HG02840 (cell line): ENCODE data around the gene PLXDC2.

Experiments
- ATAC-seq: cut with Tn5 transposase; IDR thresholded peaks from one replicate; pipeline ENCODE4 v1.9.1; 2021; ENCODE audit warnings: mild to moderate bottlenecking, moderate library complexity, moderate number of reproducible peaks; ENCODE audit not compliant: unreplicated experiment, low FRiP score

PLXDC2 gene

DNA sequence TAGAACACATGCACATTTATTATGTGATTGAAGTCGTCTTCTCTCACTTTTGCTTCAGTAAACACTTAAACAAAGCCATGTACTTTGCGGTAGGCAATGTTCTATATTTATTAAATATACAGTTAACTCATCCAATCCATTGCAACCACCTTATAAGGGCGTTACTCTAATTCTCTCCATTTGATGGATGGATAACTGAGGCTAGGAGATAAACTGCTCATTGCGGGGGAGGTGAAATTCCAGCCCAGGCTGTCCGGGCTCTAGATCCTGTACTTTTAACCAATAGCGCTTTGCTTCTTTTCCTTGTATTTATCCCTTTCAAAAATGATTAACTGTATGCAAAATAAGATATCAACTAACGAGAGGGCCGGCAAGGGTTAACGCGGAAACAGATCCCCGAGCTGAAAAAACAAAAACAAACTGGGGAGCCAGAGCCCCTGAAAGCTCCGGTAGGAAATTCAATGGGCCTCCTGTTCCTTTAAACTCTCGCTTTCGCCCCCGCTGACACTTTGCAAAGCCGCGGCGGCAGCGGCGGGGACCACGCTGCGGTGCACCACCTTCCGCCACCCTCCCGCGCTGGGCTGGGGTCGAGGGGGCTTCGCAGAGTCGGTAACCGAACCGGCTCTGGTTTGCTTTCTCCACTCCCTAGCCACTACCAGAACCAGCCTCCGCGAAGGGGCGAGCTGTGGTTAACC is 1.0 kb upstream of the PLXDC2 start:
- no peak for ATAC-seq

DNA sequence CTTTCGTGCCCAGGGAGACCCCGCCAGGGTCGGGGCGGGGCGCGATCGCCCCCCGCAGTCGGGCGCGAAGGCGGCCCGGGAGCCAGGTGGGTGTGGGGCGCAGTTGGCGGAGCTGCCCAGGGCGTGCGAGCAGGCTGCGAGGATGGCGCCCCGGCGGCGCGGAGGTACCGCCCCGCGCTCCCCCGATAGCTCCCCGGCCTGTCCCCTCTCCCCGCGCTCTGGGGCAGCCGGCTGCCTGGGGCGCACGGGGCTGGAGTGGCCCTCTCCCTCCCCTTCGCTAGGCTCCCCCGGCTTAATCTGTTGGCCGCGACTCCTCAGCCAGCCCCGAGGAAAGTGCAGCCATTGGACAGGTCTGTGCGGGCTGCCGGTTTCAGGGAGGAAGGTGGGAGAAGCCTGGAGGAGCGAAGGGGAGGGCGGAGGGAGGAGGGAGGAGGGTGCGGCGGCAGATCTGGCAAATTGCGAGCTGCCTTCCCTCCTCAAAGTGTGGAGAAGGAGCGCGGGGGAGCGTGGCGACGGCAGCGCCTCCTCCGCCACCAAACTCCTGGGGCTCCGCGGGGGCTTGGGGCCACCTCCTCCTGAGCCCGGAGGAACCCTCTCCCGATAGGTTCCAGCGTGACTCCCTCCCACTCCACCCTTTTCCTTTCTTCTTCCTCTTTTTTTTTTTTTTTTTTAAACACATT is 361 bp upstream of the PLXDC2 start:
- no peak for ATAC-seq

DNA sequence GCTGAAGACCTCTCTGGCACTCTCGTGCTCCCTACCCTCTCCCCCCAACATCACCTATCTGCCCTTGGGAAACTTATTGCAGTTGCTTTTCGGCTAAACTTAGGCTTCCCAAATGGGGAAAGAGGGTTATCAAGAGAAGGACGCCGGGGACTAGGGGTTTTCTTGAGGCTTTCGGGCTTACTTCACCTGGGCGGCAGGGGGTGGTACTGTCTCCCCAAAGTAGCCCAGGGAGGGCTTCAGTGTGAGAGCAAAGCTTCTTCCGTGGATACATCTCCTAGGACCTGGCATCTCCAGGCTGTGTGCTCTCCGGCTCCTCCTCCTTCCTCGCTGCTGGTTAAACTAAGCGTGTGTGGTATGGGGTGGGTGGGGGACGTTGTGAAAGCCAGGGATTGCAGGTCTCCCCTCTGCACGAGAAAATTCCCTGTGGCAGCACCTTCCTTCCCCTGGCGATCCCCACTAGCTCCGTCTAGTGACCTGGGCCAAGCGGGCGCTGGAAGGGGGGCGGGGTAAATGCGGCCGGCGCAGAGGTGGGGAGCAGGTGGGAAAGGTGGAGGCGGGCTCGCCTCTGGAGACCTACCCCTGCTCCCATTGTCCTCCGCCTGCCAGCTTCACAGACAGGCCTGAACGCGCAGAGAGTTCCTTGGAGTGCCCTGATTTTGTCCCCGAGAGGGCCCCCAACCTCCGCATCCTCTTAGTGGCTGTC is 1.1 kb downstream of the PLXDC2 start:
- ATAC-seq = no peak

DNA sequence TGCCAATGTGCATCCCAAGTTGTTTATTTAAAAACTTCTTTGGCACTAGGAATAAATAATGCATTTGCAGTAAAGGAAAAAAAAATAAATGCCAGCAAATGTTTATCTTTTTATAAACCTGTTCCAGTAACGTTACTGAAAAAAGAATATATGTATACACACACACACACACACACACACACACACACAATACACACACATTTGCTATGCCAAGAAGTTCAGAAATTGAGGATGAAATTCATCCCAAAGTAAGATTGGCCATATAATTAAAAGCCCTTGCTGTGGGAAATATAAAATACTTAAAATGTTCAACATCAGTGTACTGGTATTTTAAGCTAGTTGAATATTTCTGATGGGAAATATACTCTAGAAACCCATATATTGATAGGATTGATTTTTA is 2.6 kb downstream of the PLXDC2 start:
- ATAC-seq = no peak

DNA sequence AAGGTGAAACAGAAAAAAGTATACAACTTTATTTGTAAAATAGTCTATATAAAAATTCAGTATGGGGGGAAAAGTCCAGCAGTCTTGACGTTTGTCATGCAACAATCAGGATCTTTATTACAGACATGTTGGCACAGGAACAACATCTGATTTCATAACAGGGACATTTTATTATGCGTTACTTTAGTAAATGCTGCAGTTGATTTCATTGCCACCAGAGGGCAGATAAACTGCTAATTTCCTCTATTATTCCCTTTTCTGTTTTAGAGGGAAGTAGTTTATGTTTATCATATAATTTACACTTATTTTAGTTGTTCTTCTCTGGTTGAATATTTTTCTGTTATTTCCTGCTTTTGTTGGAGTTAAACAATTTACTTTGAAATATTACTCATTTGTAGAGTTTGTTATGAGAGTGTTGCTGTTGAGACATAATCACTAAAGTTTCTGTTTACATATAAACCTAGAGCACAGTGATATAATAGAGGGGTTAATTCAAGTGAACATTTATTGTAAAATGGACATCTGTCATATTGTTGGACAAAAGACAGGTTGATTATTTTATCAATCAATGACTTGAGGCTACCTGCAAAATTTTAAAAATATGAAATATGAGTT is 3.3 kb downstream of the PLXDC2 start:
- ATAC-seq = no peak

DNA sequence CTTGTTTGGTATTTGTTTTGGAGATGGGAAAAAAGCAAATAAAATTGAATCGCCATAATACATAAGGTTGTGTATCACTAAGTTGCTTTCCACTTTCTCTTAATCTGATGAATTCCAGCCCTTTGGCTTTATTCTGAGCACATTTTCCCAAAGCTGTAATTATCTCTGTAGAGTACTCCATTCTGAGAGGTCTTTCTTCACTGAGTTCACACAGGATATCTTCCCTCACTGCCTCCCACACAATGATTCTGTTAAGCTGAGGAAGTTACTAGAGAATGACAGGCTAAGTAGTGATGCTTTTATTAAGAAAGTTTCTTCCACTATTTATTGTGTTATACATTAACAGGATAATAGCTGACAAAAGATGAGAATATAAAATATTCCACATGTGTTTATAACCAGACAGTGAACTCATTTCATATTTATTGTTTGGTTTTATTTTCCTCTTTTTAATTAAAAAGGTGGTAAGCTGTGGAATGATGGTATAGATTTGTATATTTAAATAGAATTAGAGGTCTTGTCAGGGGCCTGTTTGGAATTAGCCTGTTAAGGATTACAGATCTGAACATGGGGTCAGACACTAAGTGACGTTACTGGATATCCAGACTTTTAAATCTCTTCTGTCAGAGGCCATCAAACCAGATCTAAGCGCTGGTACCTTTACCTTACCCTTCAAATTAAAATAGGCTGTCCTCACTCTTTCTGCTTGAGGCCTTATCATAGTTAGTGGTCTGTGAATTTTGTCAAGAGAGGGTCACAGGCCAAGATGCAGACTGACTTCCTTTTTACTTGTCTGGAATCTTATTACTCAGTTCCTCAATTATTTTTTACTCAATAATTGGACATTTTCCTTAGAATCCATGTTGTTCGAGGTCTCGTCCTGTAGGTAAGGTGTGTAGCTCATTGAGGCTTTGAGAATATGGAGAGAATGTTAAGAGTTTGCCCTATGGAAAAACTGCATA is 8.4 kb downstream of the PLXDC2 start:
- no peak for ATAC-seq

DNA sequence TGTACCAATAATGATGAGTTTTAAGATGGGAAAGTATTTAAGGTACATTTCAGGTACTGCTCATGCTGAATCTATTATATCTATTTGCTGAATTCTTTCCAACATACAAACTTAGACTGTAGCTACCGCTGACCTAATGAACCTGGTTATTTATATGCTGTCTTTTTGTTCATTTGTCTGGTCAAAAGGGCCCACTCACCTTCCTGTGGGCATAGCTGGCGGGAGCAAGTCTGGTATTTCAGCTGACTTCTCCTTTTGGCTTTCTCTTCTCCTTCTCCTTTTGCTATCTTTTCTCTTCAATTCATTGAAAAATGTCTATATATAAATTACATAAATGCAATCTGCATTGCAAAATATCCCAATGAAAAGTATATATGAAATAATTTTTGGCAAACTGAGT is 9.5 kb downstream of the PLXDC2 start:
- no peak for ATAC-seq

DNA sequence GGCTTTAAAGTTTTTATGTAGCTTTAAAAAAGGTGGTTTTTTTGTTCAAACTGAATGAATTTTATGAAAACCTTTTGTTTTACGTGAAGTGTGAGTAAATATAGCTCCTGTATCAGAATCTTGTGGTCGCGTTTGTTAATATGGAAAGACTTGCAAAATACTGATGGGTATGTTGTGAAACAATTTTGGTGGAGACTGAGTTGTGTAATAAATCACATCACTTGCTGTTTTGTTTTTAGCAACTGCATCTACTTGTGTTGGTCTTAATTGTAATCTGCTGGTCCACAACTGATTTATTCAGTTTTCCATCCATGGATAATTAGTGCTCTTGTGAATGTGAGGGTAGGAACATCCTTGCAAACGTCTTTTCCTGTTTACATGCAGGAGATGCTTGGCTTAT is 10.5 kb downstream of the PLXDC2 start:
- no peak for ATAC-seq

DNA sequence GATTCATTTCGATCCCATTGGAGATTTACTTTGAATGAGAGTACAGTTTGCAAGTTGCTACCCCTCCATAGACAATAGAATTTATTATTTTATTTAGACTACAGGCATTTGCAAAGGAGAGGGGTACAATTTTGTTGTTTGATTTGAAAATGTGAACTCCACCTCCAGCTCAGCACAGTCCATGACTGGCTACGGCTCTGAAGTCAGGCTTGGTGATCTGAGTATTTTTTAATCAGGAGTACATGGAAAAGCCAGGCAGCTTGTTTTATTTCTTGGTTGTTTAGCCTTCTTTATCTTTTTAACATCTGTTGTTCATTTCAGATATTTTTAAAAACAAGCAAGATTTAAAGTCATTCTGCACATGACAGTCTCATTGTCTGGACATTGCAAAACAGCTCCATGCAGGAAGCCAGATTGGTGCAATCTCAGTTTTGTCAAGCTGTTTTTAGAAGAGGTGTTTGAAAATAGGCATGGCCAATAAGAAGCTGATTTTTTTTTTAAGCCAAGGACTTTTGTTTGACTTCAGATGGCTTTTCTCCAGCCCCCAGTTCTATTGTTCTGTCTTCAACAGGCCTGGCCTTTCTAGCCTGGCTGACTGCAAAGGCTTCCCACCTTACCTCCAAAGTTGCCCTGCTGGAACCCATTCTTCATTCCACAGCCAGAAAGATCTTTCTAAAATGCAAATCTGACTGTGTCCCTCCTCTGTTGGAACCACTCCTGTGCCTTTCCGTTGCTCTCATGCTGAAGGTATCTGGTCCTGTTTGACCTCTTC is 12.2 kb downstream of the PLXDC2 start:
- no peak for ATAC-seq

DNA sequence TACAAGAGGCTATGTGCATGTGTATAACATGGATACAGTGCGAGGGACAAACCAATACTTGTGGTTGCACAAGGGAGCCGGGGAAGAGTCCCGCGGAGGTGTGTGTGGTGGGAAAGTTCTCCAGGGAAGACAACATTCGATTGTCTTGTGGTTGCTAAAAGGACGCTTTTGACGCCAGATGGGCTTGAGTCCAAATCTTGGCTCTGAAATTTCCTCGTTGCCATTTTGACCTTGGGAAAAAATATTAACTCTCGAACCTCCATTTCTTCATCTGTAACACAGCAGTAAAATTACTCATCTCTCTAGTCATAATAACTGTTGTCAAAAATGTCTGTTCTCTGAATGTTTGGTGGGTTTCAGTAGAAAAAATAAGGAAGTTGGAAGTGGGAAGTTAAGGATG is 16.5 kb downstream of the PLXDC2 start:
- ATAC-seq = no peak

DNA sequence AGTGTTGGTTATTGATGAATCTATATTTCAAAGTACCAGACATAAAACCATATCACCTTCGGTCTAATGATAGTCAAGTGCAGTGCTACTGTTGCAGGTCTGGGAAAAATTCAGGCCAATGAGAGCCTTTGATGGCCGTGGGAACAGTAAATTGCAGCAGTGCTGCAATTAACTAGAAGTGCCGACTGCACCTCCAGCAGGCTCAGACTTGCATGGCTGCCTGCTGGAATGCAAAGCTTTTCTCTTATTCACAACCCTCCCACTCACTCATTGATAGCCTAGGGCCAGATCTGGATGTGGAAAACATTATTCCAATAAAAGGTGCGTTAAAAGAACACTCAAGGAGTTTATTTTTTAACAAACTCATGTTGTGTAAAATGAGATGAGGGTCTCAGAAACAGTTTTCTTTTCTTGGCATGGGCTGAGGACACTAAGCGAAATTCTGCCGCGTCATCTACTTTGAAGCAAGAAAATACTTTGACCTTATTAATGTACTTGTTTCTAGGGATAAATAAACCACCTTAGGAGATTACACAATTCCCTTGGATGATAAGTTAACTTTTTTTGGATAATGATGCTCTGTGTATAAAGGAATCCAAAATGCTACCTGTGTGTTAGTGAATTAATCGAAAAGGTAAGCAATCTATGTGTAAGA is 17.1 kb downstream of the PLXDC2 start:
- ATAC-seq = no peak

DNA sequence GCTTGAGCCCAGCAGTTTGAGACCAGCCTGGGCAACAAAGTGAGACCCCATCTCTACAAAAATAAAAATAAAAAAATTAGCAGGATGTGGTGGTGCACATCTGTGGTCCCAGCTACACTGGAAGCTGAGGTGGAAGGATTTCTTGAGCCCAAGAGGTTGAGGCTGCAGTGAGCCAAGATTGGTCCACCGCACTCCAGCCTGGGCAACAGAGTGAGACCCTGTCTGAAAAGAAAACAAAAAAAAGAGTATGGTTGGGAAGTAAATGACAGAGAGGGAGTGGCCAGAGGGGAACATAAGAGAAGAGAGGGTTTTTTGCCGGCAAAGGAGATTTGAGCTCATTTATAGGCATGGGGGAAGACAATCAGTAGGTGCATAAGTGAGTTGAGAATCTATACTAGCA is 19.7 kb downstream of the PLXDC2 start:
- ATAC-seq = no peak

DNA sequence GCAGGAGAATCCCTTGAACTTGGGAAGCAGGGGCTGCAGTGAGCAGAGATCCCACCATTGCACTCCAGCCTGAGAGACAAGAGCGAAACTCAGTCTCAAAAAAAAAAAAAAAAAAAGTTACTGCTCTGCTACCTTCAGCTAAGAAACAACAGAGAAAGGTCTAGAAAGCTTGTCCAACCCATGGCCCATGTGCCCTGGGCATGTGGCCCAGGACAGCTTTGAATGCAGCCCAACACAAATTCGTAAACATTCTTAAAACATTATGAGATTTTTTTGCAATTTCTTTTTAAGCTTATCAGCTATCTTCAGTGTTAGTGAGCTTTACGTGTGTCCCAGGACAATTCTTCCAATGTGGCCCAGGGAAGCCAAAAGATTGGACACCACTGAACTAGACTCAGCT is 22.9 kb downstream of the PLXDC2 start:
- ATAC-seq = no peak

DNA sequence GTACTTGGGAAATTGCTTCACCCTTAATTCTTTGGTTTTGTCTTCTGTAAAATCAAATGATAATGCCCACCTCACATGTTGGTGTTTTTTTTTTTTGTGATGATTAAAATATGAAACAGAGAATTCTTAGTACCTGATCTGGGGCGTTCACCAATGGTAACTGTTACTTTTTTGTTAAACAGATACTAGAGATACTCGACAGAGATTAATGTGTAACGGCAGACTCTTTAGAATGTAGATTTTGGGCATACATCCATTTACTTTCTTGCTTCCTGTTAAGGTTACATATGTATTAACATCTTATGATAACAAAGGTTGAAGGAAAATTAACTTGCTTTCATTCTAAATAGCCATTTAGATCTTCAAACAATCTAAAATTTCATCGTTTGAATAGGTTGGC is 23.3 kb downstream of the PLXDC2 start:
- no peak for ATAC-seq

DNA sequence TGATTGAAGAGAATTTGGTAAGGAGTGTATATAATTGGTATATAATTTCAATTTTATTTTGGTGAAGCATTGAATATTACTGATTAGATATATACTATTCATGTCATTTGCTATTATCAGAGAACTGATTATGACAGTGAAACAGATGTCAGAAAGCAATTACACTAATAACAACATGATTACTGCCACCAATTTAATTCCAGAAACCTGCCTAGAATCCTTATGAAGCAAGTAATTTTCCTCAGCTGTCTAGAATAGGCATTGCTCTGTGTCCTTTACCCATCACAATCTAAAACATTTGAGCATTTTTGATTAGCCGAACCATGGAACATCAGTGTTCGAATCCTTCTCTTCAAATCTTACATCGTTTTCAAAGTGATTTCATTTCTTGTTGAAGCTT is 24.5 kb downstream of the PLXDC2 start:
- no peak for ATAC-seq

DNA sequence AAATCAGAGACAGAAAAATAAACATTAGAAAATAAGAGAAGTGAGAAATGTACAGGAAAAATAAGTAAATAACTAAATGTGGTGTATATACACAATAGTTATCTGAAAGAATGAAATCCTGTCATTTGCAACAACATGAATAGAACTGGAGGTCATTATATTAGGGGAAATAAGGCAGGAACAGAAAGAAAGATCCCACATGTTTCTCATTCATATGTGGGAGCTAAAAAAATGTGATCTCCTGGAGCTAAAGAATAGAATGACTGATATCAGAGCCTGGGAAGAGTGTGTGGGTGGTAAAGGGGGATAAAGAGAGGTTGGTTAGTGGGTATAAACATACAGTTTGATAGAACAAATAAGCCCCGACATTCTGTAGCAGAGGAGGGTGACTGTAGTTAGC is 27.3 kb downstream of the PLXDC2 start:
- ATAC-seq = no peak

DNA sequence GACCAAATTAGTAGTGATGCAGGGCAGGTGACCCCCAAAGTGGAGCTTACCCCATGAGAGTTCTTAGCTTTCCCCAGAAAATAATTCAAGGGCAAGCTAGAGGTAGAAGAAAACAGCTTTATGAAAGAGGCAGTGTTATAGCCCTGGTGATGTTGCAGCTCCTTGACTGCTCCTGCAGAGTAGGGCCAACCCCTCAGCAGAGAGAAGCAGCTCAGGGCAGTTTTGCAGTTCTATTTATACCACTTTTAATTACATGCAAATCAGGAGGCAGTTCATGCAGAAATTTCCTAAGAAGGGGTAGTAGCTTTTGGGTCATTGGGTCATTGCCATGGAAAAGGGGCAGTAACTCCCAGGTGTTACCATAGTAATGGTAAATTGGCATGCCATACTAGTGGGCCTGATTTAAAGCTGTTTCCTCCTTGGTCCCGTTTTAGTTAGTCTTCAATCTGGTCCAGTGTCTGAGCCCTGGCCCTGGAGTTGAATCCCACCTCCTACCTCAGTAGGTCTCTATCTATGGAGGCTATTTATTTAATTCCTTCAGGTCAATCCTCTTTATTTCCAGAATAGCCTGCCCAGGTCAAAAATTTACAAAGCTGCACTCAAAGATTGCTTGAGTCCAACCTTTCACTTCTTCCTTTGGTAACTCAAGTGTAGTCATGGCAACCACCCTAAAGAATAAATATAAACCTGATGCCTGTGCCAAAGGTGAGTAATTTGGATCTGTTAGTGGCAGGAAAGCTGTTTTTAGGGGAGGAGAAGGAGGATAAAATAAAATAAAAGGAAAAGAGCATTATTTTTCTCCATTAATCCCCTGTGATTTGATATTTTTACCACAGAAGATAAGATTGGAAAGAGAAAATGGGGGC is 29.5 kb downstream of the PLXDC2 start:
- no peak for ATAC-seq

DNA sequence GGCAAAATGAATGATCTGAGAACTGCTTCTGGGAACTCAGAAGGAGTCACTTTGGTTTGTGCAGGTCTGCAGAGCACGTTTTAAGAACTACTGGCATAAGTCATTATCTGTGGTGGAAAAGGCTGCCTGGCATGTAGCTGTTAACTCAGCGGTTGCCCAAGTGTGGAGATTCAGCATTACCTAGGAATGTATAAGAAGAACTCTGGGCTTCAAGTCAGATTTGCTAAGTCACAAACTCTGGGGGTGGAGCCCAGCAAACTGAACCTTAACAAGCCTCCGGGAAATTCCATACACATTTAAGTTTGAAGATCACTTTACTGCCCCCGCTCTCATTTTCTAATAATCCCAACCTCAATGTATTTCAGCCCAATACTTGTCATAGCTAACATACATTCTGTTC is 31.1 kb downstream of the PLXDC2 start:
- ATAC-seq = no peak
